Measurements from ENCODE around the gene PTPRM.

GRCh38 chr18:7604361-7604760, 37.2 kb downstream of the PTPRM start:
- TF ChIP-seq TAF1 (IDR thresholded peaks at IDR 0.05; ENCODE audit: low read depth, low read length) (no peak), POLR2A (IDR thresholded peaks at IDR 0.05; ENCODE audit: low read depth, low read length) (no peak)

All from GM12891 (cell line).